ENCODE measurements around the gene CEL. TPM values are rescaled to one million over a fixed set of nuclear protein-coding genes. Genes with fewer than 3 reads are reported as not detected.

The CEL gene
- total and polyA plus RNA-seq, 2 donors (not counting 3 experiments of a cell fraction or from before 2014, with no cell fraction given), result 0.92 to 1.1 TPM

DNA sequence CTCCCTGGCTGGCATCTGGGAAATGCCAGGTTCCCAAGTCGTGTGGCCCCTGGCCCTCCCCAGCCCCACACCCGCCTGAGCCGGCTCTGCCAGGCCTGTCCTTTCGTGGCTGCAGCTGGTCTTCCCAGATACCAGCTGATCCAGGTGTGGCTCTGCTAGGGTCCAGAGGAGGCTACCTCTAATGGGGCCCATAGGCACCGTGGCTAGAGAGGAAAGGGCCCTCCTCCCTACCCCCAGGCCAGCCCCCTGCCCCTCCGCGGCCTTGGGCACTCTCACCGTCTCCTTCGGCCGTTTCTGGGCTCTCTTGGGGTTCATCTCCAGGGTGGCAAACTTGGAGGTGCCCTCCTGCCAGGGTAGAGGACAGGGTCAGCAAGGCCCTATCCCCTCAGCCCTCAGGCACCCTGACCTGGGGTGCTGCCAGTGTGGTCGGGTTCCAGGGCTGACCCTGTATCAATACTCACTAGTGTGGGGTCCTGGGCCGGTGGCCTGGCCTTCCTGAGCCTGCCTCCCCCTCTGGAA lies 42.3 kb downstream of the CEL start:
- no peak for FAIRE-seq
- DNase-seq (ENCODE audit: low read depth, low spot score), result no peak
- Histone ChIP-seq H3K4me3 (replicated peaks in 1 of 3; ENCODE audit: insufficient read depth in 1 of 3, low read depth in 1 of 3, low read length in 3 of 3) (no peak overlapping the region), H3K9me1 (replicated peaks; ENCODE audit: control insufficient read depth, extremely low read depth, insufficient read depth, low read length) (no peaks in the 10 kb centered on the region), H3K4me1 (ENCODE audit: control insufficient read depth, extremely low read depth, insufficient read depth, low read length) (no peaks in the 10 kb centered on the region), H3K79me2 (ENCODE audit: control insufficient read depth, insufficient read depth, low read length) (no peaks in the 10 kb centered on the region), H3K4me2 (ENCODE audit: insufficient read depth, low read length) (no peak overlapping the region), H4K20me1 (replicated peaks; ENCODE audit: control insufficient read depth, extremely low read depth, insufficient read depth, low read length) (no peaks in the 10 kb centered on the region), H3K27ac (ENCODE audit: insufficient read depth, low read depth, low read length) (no peak overlapping the region), H3K36me3 (ENCODE audit: control insufficient read depth in 2 of 2, extremely low read depth in 1 of 2, insufficient read depth in 2 of 2, low read length in 2 of 2) (peaks cover 13 to 79% of the 10 kb centered on the region in 2 experiments), H2AFZ (ENCODE audit: low read depth, low read length) (no peak overlapping the region), H3K9me3 (replicated peaks; ENCODE audit: control insufficient read depth, insufficient read depth, low read length) (no peaks in the 10 kb centered on the region), H3K27me3 (ENCODE audit: control insufficient read depth in 2 of 2, insufficient read depth in 2 of 2, low read length in 2 of 2) (no peaks in the 10 kb centered on the region), H3K9ac (replicated peaks; ENCODE audit: extremely low read depth, insufficient read depth, low read length) (no peak overlapping the region)
- BruUV-seq (replicated peaks), result no TSS peak
- intact Hi-C loops (cut with micrococcal nuclease), result loop anchor here (1.0 to 2.0 kb wide), 5 partner anchors 17 to 76 kb away; partner anchors contain the start of gene RALGDS
- dilution Hi-C loops (cut with MboI; ENCODE audit: extremely low pct_ligation_motif_present, low sequenced_read_pairs), result no loop called here
- TF ChIP-seq POLR2A (IDR thresholded peaks at IDR 0.05; ENCODE audit: low read depth, low read length) (no peak), FOS (IDR thresholded peaks at IDR 0.05; ENCODE audit: borderline replicate concordance, insufficient read depth, low read length) (no peak), GATA2 (IDR thresholded peaks at IDR 0.05; ENCODE audit: insufficient read depth, insufficient read length, low read depth, low read length) (no peak), EZH2 (IDR thresholded peaks at IDR 0.05; ENCODE audit: borderline replicate concordance, low read depth, low read length, severe bottlenecking) (no peak), POLR2AphosphoS5 (IDR thresholded peaks at IDR 0.05; ENCODE audit: insufficient read depth, low read depth, low read length) (no peak), MYC (IDR thresholded peaks at IDR 0.05; ENCODE audit: low read depth, low read length) (no peak), JUN (IDR thresholded peaks at IDR 0.05; ENCODE audit: borderline replicate concordance, insufficient read depth, insufficient read length, low read depth) (no peak)
- TF ChIP-seq, protein P1, sequence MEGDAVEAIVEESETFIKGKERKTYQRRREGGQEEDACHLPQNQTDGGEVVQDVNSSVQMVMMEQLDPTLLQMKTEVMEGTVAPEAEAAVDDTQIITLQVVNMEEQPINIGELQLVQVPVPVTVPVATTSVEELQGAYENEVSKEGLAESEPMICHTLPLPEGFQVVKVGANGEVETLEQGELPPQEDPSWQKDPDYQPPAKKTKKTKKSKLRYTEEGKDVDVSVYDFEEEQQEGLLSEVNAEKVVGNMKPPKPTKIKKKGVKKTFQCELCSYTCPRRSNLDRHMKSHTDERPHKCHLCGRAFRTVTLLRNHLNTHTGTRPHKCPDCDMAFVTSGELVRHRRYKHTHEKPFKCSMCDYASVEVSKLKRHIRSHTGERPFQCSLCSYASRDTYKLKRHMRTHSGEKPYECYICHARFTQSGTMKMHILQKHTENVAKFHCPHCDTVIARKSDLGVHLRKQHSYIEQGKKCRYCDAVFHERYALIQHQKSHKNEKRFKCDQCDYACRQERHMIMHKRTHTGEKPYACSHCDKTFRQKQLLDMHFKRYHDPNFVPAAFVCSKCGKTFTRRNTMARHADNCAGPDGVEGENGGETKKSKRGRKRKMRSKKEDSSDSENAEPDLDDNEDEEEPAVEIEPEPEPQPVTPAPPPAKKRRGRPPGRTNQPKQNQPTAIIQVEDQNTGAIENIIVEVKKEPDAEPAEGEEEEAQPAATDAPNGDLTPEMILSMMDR (IDR thresholded peaks at IDR 0.05; ENCODE audit: extremely low read depth in 1 of 2, insufficient read depth in 1 of 2, low read depth in 1 of 2, low read length in 2 of 2), result no peak
- TF ChIP-seq, protein P2, sequence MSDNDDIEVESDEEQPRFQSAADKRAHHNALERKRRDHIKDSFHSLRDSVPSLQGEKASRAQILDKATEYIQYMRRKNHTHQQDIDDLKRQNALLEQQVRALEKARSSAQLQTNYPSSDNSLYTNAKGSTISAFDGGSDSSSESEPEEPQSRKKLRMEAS (IDR thresholded peaks at IDR 0.05; ENCODE audit: insufficient read depth, insufficient read length), result no peak
- POLR2A ChIA-PET, result no interaction called here
- CTCF ChIA-PET, result interaction anchor here (1.0 to 3.5 kb wide), 6 partner anchors 9 to 45 kb away, joined by 3 to 147 read pairs (median 4); no protein-coding TSS in a partner anchor

Data from endothelial cell of umbilical vein (primary cell).